ENCODE measurements around the gene SNAP25. TPM values are rescaled to one million over a fixed set of nuclear protein-coding genes. Genes with fewer than 3 reads are reported as not detected.

Gene SNAP25
- total and polyA plus RNA-seq, 7 donors = 0.46 to 19.3 (median 6.8) TPM

GRCh38 chr20:10319855-10320254 lies 101.2 kb downstream of the SNAP25 start:
- H3K4me1 ChIP-seq = no peaks in the 10 kb centered on the region
- DNase-seq = no peak
- no peaks in the 10 kb centered on the region for H3K27me3 ChIP-seq
- 78 to 88% methylated on average over 4 of the region's 4 CpGs for WGBS, 2 donors
- H3K4me3 ChIP-seq = no peak overlapping the region
- no peaks in the 10 kb centered on the region for H3K9me3 ChIP-seq
- no peak overlapping the region for H3K27ac ChIP-seq
- TF ChIP-seq CTCF (IDR thresholded peaks at IDR 0.05) (no peak), EP300 (IDR thresholded peaks at IDR 0.05) (no peak), POLR2A (IDR thresholded peaks at IDR 0.05) (no peak), POLR2AphosphoS5 (IDR thresholded peaks at IDR 0.05) (no peak)
- no peaks in the 10 kb centered on the region for H3K36me3 ChIP-seq
- intact Hi-C loops (cut with DNase I) = no loop called here

GRCh38 chr20:10321138-10321717 lies 102.6 kb downstream of the SNAP25 start:
- H3K36me3 ChIP-seq = no peaks in the 10 kb centered on the region
- no peak for TF ChIP-seq POLR2A (IDR thresholded peaks at IDR 0.05)
- TF ChIP-seq POLR2AphosphoS5 (IDR thresholded peaks at IDR 0.05) = no peak
- no peak for TF ChIP-seq CTCF (IDR thresholded peaks at IDR 0.05)
- TF ChIP-seq EP300 (IDR thresholded peaks at IDR 0.05) = no peak
- no peaks in the 10 kb centered on the region for H3K27me3 ChIP-seq
- H3K4me1 ChIP-seq = no peaks in the 10 kb centered on the region
- no peak overlapping the region for H3K27ac ChIP-seq
- intact Hi-C loops (cut with DNase I) = no loop called here
- no peak for DNase-seq
- no peaks in the 10 kb centered on the region for H3K9me3 ChIP-seq
- no peak overlapping the region for H3K4me3 ChIP-seq

- intact Hi-C loops (cut with DNase I) = no loop called here
- H3K4me3 ChIP-seq = no peak overlapping the region
These were observed 103.7 kb downstream of the SNAP25 start for GRCh38 chr20:10322073-10323012.

GRCh38 chr20:10323729-10324128 lies 105.1 kb downstream of the SNAP25 start:
- 77 to 78% methylated on average over 4 of the region's 4 CpGs for WGBS, 2 donors
- Histone ChIP-seq H3K27ac (no peak overlapping the region), H3K27me3 (no peaks in the 10 kb centered on the region), H3K4me3 (no peak overlapping the region), H3K36me3 (no peaks in the 10 kb centered on the region), H3K9me3 (no peaks in the 10 kb centered on the region), H3K4me1 (no peaks in the 10 kb centered on the region)
- intact Hi-C loops (cut with DNase I) = no loop called here
- no peak for DNase-seq
- TF ChIP-seq EP300 (IDR thresholded peaks at IDR 0.05) (no peak), POLR2AphosphoS5 (IDR thresholded peaks at IDR 0.05) (no peak), POLR2A (IDR thresholded peaks at IDR 0.05) (no peak), CTCF (IDR thresholded peaks at IDR 0.05) (no peak)

More at GRCh38 chr20:10322073-10323012, 103.7 kb downstream of the SNAP25 start:
- no peaks in the 10 kb centered on the region for H3K27me3 ChIP-seq
- H3K4me1 ChIP-seq = no peaks in the 10 kb centered on the region
- DNase-seq = no peak
- H3K27ac ChIP-seq = no peak overlapping the region
- WGBS, 2 donors = 67 to 79% methylated on average over 6 of the region's 6 CpGs
- no peaks in the 10 kb centered on the region for H3K36me3 ChIP-seq
- H3K9me3 ChIP-seq = no peaks in the 10 kb centered on the region
- TF ChIP-seq EP300 (IDR thresholded peaks at IDR 0.05) = no peak
- no peak for TF ChIP-seq CTCF (IDR thresholded peaks at IDR 0.05)
- TF ChIP-seq POLR2AphosphoS5 (IDR thresholded peaks at IDR 0.05) = no peak
- no peak for TF ChIP-seq POLR2A (IDR thresholded peaks at IDR 0.05)

All from sigmoid colon (tissue), 7 donors.